Choroid plexus epithelial cell (primary cell): ENCODE results near the gene HNRNPH1.
"Not testable (repeated sequence)": the region's sequence is repeated elsewhere in the genome, so short reads cannot be mapped to it uniquely, and the experiment has no call there.

Source experiments
- DNase-seq: peaks from one replicate; pipeline ENCODE4 v3.0.0-alpha.2; 2010; ENCODE audit warnings: low read depth
- H3K4me3 ChIP-seq: 2 replicates; pipeline ENCODE4 v1.5.1; 2011; ENCODE audit warnings: low read depth, mild to moderate bottlenecking, control low read depth, low read length, moderate library complexity
- TF ChIP-seq, protein P1 (sequence below): conservative IDR thresholded peaks from 2 replicates; pipeline ENCODE4 v1.5.1; 2011; ENCODE audit warnings: low read depth, mild to moderate bottlenecking, control low read depth, inconsistent platforms, low read length, moderate library complexity

The HNRNPH1 gene, protein sequence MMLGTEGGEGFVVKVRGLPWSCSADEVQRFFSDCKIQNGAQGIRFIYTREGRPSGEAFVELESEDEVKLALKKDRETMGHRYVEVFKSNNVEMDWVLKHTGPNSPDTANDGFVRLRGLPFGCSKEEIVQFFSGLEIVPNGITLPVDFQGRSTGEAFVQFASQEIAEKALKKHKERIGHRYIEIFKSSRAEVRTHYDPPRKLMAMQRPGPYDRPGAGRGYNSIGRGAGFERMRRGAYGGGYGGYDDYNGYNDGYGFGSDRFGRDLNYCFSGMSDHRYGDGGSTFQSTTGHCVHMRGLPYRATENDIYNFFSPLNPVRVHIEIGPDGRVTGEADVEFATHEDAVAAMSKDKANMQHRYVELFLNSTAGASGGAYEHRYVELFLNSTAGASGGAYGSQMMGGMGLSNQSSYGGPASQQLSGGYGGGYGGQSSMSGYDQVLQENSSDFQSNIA

GRCh38 chr5:179623003-179623905 is at the start of gene HNRNPH1:
TSS of gene HNRNPH1 (minus strand) at chr5:179623671. CDS start at chr5:179623133, 538 bp downstream.
- peak; percentile 99 for DNase-seq
- TF ChIP-seq, protein P1, sequence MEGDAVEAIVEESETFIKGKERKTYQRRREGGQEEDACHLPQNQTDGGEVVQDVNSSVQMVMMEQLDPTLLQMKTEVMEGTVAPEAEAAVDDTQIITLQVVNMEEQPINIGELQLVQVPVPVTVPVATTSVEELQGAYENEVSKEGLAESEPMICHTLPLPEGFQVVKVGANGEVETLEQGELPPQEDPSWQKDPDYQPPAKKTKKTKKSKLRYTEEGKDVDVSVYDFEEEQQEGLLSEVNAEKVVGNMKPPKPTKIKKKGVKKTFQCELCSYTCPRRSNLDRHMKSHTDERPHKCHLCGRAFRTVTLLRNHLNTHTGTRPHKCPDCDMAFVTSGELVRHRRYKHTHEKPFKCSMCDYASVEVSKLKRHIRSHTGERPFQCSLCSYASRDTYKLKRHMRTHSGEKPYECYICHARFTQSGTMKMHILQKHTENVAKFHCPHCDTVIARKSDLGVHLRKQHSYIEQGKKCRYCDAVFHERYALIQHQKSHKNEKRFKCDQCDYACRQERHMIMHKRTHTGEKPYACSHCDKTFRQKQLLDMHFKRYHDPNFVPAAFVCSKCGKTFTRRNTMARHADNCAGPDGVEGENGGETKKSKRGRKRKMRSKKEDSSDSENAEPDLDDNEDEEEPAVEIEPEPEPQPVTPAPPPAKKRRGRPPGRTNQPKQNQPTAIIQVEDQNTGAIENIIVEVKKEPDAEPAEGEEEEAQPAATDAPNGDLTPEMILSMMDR, result no peak
- H3K4me3 ChIP-seq, result peak within 1 kb of the TSS; percentile 100

DNA sequence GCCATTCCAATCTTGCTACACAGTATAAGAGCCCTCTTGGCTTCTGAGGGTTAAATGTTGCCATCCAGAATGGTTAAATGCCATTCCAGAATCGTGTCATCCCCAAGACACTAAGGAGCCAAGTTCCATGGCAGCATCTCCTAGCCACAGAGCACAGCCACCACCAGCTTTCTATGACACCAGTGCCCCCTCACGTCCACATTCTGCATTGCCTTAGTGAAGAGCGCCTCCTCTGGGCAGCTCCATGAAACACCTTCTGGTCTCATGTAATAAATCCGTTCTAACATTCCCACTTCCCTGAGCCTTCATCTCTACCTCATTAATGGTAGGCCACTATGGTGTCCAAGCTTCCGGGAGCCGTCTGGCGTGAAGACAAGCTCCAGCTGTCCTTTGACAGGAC is 44.9 kb upstream of the HNRNPH1 start:
- DNase-seq, result peak; percentile 80
- TF ChIP-seq, protein P1, result peak; percentile 98
- H3K4me3 ChIP-seq, result no peak overlapping the region

DNA sequence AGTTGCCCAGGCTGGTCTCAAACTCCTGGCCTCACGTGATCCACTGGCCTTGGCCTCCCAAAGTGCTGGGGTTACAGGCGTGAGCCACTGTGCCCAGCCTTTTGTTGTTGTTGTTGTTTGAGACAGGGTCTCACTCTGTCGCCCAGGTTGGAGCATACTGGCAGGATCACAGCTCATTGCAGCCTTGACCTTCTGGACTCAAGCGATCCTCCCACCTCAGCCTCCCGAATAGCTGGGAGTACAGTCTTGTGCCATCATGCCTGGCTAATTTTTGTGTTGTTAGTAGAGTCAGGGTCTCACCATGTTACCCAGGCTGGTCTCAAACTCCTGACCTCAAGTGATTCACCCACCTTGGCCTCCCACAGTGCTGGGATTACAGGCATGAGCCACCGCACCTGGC is 38.2 kb upstream of the HNRNPH1 start:
- not testable (repeated sequence) for DNase-seq, H3K4me3 ChIP-seq

DNA sequence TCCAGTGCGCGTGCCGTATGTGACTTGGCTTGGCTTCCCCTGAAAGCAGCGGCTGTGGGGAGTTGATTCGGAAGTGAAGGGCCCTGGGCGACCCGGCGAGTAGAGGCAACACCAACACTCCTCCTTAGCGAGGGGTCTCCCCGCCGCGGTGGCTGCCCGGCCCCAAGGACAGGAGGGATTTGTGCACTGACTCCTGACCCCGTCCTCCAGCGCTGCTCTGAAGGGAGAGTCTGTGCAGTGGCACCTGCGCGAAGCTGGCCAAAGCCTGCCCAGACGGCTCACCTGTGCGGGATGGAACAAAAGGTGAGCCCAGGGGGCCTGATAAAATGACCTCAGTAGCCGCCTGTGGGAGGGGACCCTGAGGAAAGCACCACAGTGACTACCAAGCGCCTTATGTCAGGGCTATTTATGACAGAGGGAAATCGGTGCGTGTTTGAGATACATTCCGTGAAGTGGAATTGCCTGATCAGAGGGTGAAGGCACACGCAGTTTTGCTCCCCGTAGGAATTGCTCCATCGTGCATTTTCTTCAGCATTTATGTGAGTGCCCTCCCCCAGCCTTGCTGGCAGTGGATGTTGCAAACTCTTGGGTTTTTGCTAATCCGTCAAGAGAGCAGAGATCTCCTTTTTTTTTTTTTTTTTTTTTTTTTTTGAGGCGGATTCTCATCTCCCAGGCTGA is 34.8 kb upstream of the HNRNPH1 start:
- DNase-seq, result peak; percentile 54
- peak overlapping the region; percentile 49 for H3K4me3 ChIP-seq

DNA sequence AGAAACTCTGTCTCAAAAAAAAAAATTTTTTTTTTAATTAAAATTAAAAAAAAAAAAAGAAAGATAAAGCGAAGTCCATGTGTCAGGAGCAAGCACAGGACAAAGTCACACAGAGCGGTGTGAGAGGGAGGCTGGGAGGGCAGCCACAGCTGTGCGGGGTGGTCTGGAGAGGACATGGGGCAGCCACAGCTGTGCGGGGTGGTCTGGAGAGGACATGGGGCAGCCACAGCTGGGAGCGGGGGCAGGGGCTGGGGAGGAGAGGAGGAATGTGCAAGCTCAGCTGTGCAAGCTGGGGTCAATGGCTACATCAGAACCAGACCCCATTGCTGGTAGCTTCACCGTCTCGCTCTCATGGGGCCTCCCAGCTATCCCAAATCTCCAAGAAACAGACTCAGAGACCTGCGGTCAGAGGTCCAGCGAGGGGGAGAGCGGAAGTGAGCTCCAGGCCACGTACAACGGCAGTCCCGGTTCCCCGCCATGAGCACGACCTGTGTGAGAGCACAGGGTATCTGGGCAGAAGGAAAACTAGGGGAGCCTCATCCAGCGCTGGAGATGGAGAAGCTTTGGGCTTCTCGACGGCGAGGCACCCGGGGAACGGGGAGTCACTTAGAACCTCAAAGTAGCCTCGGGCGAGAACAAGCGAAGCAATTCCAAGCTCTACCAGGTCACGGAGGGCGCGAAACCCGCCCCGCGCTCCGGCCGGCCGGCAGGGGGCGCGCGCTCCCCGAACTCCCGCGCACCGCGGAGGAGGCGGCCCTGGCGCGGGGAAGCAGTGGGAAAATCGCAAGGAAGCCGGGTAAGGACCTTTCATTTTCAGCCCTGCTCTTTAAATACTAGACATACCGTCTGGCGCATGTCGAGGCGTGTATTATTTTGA is 34.1 kb upstream of the HNRNPH1 start:
- DNase-seq, result not testable (repeated sequence)
- peak overlapping the region; percentile 34 for H3K4me3 ChIP-seq

DNA sequence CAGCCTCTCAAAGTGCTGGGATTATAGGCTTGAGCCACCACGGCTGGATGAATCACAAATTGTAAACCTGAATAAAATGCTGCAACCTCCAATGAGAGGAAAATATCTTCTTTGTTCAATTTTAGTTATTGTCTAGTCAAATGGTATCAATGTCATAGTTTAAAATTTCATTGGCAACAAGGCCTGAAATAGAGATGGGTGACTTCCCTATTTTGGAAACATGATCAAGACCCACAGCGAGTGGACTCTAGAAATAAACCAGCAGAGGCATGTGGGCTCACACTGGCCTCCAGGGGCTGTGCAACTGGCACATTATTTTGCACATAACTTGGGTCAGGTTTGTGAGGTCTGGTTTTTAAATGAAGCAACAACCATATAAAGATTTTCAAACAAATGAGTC is 29.7 kb upstream of the HNRNPH1 start:
- H3K4me3 ChIP-seq, DNase-seq: not testable (repeated sequence)

DNA sequence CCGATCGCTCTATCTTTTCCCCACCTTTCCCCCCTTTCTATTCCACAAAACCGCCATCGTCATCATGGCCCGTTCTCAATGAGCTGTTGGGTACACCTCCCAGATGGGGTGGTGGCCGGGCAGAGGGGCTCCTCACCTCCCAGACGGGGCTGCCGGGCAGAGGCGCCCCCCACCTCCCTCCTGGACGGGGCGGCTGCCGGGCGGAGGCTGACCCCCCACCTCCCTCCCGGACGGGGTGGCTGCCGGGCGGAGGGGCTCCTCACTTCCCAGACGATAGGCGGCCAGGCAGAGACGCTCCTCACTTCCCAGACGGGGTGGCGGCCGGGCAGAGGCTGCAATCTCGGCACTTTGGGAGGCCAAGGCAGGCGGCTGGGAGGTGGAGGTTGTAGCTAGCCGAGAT is 26.8 kb upstream of the HNRNPH1 start:
- H3K4me3 ChIP-seq, DNase-seq: not testable (repeated sequence)

GRCh38 chr5:179649166-179649703 is 25.8 kb upstream of the HNRNPH1 start:
- not testable (repeated sequence) for H3K4me3 ChIP-seq, DNase-seq

DNA sequence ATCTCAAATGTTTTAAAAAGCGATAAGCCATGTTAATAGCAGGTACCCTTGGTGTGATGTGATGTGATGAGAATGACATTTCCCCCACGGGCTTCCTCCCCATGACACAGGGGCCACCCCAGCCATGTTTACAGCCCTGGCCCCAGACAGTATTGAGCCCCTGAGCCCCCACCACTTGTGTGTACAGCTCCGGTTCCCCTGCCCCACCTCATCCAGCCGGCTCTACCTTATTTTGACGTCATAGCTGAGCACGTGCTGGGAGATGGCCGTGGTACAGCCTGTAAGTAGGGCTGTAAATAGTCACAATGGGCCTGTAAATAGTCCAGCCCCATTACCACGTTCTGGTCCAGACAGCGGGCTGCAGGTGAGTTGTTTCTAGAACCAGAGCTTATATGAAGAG is 24.9 kb upstream of the HNRNPH1 start:
- no peak overlapping the region for H3K4me3 ChIP-seq
- no peak for DNase-seq

DNA sequence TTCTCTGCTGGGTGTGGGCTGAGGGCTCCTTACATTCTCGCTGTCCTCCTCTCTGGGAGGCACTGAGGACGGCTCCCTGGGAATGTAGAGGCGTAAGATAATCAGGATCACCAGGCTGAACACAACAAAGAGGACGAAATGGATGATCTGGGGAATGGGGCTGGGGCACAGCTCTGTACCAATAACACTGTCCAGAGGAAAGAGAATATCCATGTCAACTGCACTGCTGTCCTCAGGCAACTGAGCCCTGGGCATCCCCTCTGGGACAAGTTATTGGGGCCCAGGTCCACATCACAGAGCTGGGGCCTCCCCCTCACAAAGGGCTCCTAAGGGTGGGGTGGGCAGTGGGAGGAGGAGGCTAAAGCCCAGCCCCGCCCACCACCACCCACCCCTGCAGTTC is 21.3 kb upstream of the HNRNPH1 start:
- not testable (repeated sequence) for DNase-seq, H3K4me3 ChIP-seq

More for the DNA sequence above, 24.9 kb upstream of the HNRNPH1 start:
- TF ChIP-seq, protein P1, result no peak

DNA sequence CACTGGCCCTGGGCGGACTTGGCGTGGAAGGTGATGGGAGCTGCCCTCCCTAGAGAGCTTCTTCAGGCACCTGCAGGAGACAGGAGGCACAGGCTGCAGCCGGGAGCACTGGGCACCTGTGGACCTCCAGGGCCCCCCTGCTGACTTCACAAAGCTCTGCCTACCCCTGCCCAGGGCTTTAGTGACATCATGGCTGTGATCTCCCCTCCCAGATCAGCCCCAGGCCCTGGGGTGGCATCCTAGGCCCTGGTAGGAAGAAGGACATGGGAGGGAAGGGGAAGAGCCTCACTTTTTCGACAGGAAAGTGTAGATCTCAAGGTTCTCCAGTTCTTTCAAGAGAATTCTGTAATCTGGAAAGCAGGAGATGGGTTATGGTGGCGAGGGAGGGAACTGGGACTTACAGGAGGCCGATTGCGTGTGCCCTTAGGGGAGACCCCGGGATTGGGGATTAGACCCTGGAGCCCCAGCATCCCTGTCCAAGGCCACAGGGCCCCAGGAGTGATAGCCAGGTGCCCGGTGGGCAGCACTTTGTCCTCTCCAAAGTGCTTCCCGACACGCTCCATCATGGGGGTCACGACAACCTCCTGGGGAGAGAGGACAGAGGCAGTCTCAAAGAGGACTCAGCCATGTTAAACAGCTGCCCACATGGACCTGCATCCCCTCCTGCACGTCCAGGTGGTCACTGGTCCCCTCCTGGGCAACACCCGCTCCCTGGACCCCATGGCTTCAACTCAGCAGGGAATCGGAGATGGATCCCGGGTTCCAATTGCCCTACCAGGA is 19.9 kb upstream of the HNRNPH1 start:
- not testable (repeated sequence) for DNase-seq, H3K4me3 ChIP-seq

- H3K4me3 ChIP-seq, result not testable (repeated sequence)
These were observed 19.2 kb upstream of the HNRNPH1 start for GRCh38 chr5:179642626-179643025.

GRCh38 chr5:179641745-179642144 is 18.3 kb upstream of the HNRNPH1 start:
- not testable (repeated sequence) for DNase-seq, H3K4me3 ChIP-seq

More at GRCh38 chr5:179642626-179643025, 19.2 kb upstream of the HNRNPH1 start:
- not testable (repeated sequence) for DNase-seq
